ENCODE measurements around the gene CTDSPL.

Gene CTDSPL

DNA sequence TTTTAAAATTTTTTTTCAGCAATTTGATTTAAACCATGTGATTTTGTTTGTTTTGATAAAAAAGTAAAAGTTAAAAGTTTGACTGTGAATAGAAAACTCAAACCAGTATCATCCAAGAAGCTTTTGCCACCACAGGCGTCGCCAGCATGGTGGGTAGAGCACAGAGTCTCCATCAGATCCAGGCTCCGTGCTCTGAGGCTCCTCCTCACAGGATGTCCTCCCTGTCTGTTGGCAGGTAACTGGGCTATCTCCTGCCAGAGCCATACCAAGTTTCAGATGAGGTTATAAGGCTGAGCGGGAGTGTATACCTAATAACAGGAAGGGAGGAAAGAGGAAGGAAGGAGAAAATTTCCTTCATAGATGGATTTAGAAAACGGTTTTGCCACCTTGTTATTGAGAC is 28.8 kb downstream of the CTDSPL start:
- Histone ChIP-seq H3K9me3 (ENCODE audit: low read depth, low read length) (no peaks in the 10 kb centered on the region), H3K27ac (no peak overlapping the region), H3K9ac (ENCODE audit: insufficient read length) (no peak overlapping the region), H3K36me3 (ENCODE audit: insufficient read depth, low read length) (no peaks in the 10 kb centered on the region), H3K4me3 (no peak overlapping the region)
- TF ChIP-seq POLR2AphosphoS5 (IDR thresholded peaks at IDR 0.05; ENCODE audit: borderline replicate concordance, low read depth, low read length): no peak
- TF ChIP-seq FOXP2 (optimal IDR thresholded peaks at IDR 0.05; ENCODE audit: control extremely low read depth, extremely low read length, insufficient read depth): no peak
- TF ChIP-seq EZH2 (IDR thresholded peaks at IDR 0.05): no peak
- no peak for DNase-seq (ENCODE audit: low read depth, low spot score)

DNA sequence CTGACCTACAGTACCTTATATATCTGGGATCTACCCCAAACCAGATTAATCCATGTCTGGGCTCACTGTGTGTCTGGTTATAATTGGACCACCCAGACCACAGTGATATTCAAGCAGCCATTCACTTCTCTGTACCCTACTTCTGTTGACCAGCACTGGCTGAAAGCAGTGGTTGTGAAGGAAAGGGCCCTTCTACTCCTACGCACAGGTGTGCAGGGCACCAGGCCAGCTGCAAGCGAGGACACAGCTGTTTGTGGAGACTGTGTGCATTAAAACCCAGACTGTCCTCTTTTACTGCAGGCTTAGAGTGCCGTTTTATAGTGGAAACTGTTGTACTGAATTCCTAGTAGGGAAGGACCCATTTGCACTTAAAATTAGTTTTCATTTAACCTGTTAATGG is 29.5 kb downstream of the CTDSPL start:
- no peak for DNase-seq (ENCODE audit: low read depth, low spot score)
- H3K27ac ChIP-seq: no peak overlapping the region
- H3K4me3 ChIP-seq: no peak overlapping the region
- no peak overlapping the region for H3K9ac ChIP-seq (ENCODE audit: insufficient read length)
- H3K9me3 ChIP-seq (ENCODE audit: low read depth, low read length): no peaks in the 10 kb centered on the region
- no peaks in the 10 kb centered on the region for H3K36me3 ChIP-seq (ENCODE audit: insufficient read depth, low read length)
- no peak for TF ChIP-seq FOXP2 (optimal IDR thresholded peaks at IDR 0.05; ENCODE audit: control extremely low read depth, extremely low read length, insufficient read depth)
- no peak for TF ChIP-seq POLR2AphosphoS5 (IDR thresholded peaks at IDR 0.05; ENCODE audit: borderline replicate concordance, low read depth, low read length)
- no peak for TF ChIP-seq EZH2 (IDR thresholded peaks at IDR 0.05)

DNA sequence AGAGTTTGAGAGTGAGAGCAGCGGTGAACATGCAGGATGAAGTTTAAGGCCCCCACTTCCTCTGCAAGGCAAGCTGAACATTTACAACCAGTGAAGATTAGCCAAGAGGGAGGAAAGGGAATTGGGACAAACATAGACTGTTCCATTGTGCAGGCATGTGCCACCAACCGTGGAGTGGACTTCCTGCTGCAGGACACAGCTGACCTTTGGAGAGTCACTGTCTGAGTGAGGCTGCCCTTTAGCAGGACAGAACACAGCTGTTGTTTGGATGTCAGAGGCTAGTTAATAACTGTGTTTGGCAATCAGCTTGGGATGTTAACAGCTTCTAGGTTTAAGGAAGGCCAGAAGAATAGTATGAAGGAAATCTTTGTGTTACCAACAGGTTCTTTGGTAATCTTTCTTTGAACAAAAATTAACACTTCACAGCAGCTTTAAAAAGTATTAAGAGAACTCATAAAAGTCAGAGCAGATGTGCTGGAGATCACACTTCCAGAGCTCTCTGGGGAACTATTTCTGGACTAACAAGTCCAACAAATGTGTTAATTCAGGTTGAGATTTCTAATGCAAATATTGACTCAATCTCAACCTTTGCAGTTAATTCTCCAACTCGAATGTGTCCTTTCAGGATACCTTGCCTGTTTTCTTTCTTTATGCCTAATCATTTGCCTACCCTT is 31.4 kb downstream of the CTDSPL start:
- no peak overlapping the region for H3K27ac ChIP-seq
- H3K4me3 ChIP-seq: no peak overlapping the region
- H3K9me3 ChIP-seq (ENCODE audit: low read depth, low read length): no peaks in the 10 kb centered on the region
- TF ChIP-seq EZH2 (IDR thresholded peaks at IDR 0.05) (no peak), POLR2AphosphoS5 (IDR thresholded peaks at IDR 0.05; ENCODE audit: borderline replicate concordance, low read depth, low read length) (no peak), FOXP2 (optimal IDR thresholded peaks at IDR 0.05; ENCODE audit: control extremely low read depth, extremely low read length, insufficient read depth) (no peak)
- H3K9ac ChIP-seq (ENCODE audit: insufficient read length): no peak overlapping the region
- no peak for DNase-seq (ENCODE audit: low read depth, low spot score)
- H3K36me3 ChIP-seq (ENCODE audit: insufficient read depth, low read length): no peaks in the 10 kb centered on the region

DNA sequence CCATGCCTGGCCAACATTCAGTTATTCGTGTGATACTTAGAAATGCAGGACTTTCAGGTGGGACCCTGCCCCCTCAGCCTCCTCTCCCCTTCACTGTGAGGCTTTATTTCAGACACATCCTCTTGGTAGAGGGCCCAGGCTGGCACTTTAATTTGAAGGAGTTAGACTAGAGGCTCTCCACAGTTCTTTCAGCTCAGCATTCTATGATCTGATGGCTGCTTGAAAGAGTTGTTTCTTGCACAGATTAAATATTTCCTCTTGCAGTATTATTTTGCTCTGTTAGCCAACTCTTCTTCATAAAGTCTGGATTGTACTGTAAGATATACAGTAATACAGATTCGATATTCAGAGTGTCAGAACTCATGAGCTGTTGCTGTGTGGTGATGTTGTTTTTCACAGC is 35.1 kb downstream of the CTDSPL start:
- H3K36me3 ChIP-seq (ENCODE audit: insufficient read depth, low read length): no peaks in the 10 kb centered on the region
- H3K9ac ChIP-seq (ENCODE audit: insufficient read length): no peak overlapping the region
- H3K4me3 ChIP-seq: no peak overlapping the region
- no peak for DNase-seq (ENCODE audit: low read depth, low spot score)
- H3K27ac ChIP-seq: no peak overlapping the region
- H3K9me3 ChIP-seq (ENCODE audit: low read depth, low read length): no peaks in the 10 kb centered on the region
- TF ChIP-seq FOXP2 (optimal IDR thresholded peaks at IDR 0.05; ENCODE audit: control extremely low read depth, extremely low read length, insufficient read depth): no peak
- no peak for TF ChIP-seq POLR2AphosphoS5 (IDR thresholded peaks at IDR 0.05; ENCODE audit: borderline replicate concordance, low read depth, low read length)
- no peak for TF ChIP-seq EZH2 (IDR thresholded peaks at IDR 0.05)

DNA sequence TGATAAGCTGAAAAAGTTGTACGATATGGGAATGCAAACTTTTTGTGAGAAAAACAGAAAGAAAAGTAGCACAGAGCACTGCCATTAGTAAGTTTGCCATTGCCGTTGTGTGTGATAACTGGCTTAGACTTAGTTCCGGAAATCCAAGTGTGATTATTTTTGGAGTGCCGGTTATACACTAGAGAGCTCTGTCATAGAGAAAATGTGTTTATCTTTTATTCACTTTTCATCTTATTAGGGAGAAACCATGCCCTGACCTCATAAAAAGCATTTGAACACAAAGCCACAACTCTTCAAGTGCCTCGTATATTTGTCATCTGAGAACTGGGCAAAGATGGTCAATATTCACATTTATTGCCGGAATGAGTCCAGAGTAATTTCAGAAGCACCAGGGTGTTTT is 36.1 kb downstream of the CTDSPL start:
- Histone ChIP-seq H3K9me3 (ENCODE audit: low read depth, low read length) (no peaks in the 10 kb centered on the region), H3K36me3 (ENCODE audit: insufficient read depth, low read length) (no peaks in the 10 kb centered on the region), H3K9ac (ENCODE audit: insufficient read length) (no peak overlapping the region), H3K27ac (no peak overlapping the region), H3K4me3 (no peak overlapping the region)
- no peak for DNase-seq (ENCODE audit: low read depth, low spot score)
- TF ChIP-seq EZH2 (IDR thresholded peaks at IDR 0.05) (no peak), FOXP2 (optimal IDR thresholded peaks at IDR 0.05; ENCODE audit: control extremely low read depth, extremely low read length, insufficient read depth) (no peak), POLR2AphosphoS5 (IDR thresholded peaks at IDR 0.05; ENCODE audit: borderline replicate concordance, low read depth, low read length) (no peak)

DNA sequence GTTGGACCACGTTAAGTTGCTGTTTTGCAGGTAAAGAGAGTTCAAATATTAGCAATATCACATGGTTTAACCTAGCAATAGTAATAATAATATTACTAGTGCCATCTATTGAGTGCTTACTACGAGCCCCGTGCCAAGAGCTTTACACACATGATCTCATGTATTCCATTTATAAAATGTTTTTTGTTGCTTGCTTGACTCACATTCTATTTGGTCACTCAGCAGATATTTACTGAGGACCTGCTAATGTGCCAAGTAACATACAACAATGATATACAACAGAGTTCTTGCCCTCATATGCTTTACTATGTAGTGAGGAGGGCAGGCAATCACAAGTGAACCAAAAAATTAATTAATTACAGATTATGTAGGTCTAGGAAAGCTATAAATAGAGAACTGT is 36.7 kb downstream of the CTDSPL start:
- no peak for DNase-seq (ENCODE audit: low read depth, low spot score)
- Histone ChIP-seq H3K9me3 (ENCODE audit: low read depth, low read length) (no peaks in the 10 kb centered on the region), H3K36me3 (ENCODE audit: insufficient read depth, low read length) (no peaks in the 10 kb centered on the region), H3K4me3 (no peak overlapping the region), H3K9ac (ENCODE audit: insufficient read length) (no peak overlapping the region), H3K27ac (no peak overlapping the region)
- TF ChIP-seq EZH2 (IDR thresholded peaks at IDR 0.05) (no peak), POLR2AphosphoS5 (IDR thresholded peaks at IDR 0.05; ENCODE audit: borderline replicate concordance, low read depth, low read length) (no peak), FOXP2 (optimal IDR thresholded peaks at IDR 0.05; ENCODE audit: control extremely low read depth, extremely low read length, insufficient read depth) (no peak)

DNA sequence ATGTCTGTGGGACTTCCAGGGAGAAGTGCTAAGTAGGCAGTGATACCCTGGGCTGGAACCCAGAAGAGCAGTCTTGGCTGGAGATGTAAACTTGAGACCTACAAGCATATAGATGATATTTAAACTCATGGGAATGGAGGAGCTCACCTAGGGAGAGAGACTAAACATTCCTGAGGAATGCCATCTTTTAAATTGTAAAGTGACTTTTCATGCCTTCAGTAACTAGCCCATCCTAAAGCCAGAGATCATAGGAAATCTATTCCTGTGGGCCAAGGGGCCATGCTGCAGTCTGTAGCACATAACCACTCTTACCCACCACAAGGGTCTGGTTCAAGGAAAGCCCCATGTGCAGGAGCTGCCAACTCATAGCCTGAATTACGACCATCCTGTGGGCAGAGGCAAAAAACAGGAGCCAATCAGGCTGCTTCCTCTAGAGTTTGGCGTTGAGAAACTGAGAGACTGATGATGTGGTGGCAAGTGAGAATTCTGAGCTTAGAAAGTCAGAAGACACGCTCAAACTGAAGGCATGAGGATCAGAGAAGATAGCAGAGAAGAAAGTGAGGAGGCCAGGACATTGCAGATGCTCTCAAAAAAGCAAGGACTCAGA is 37.5 kb downstream of the CTDSPL start:
- Histone ChIP-seq H3K9me3 (ENCODE audit: low read depth, low read length) (no peaks in the 10 kb centered on the region), H3K4me3 (no peak overlapping the region), H3K9ac (ENCODE audit: insufficient read length) (no peak overlapping the region), H3K27ac (no peak overlapping the region), H3K36me3 (ENCODE audit: insufficient read depth, low read length) (no peaks in the 10 kb centered on the region)
- TF ChIP-seq FOXP2 (optimal IDR thresholded peaks at IDR 0.05; ENCODE audit: control extremely low read depth, extremely low read length, insufficient read depth) (no peak), EZH2 (IDR thresholded peaks at IDR 0.05) (no peak), POLR2AphosphoS5 (IDR thresholded peaks at IDR 0.05; ENCODE audit: borderline replicate concordance, low read depth, low read length) (no peak)
- no peak for DNase-seq (ENCODE audit: low read depth, low spot score)

DNA sequence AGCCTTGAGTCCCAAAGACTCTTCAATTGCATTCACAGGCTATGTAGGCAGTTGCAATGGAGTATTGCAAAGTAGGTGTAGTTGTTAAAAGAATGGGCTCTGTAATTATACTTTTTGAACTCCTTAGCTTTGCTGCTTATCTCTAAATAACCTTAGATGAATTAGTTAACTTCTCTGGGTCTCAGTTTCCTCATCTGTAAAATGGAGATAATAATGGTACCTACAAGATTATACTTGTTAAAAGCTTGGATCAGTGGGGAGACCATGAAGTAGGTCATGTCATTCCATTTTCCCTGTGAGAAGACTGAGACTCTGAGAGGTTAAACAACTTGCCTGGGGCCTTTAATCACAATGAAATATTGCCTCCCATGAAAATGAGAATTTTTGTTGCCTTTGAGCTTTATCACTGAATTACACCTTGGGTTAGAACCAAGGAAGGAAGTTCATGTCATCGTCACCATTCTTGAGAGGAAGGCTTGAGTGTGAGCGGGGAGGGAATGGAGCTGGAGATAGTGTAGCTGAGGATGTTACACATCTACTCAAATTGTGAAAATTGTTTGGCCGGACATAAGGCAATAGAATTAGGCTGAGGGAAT is 38.1 kb downstream of the CTDSPL start:
- no peak for DNase-seq (ENCODE audit: low read depth, low spot score)
- no peak overlapping the region for H3K4me3 ChIP-seq
- H3K9me3 ChIP-seq (ENCODE audit: low read depth, low read length): no peaks in the 10 kb centered on the region
- no peaks in the 10 kb centered on the region for H3K36me3 ChIP-seq (ENCODE audit: insufficient read depth, low read length)
- H3K9ac ChIP-seq (ENCODE audit: insufficient read length): no peak overlapping the region
- no peak for TF ChIP-seq POLR2AphosphoS5 (IDR thresholded peaks at IDR 0.05; ENCODE audit: borderline replicate concordance, low read depth, low read length)
- TF ChIP-seq EZH2 (IDR thresholded peaks at IDR 0.05): no peak
- TF ChIP-seq FOXP2 (optimal IDR thresholded peaks at IDR 0.05; ENCODE audit: control extremely low read depth, extremely low read length, insufficient read depth): no peak
- no peak overlapping the region for H3K27ac ChIP-seq
